ENCODE data around the gene TLK2.
"Not testable (repeated sequence)": the region's sequence is repeated elsewhere in the genome, so short reads cannot be mapped to it uniquely, and the experiment has no call there.

The TLK2 gene

GRCh38 chr17:62580947-62581346, 102.3 kb downstream of the TLK2 start:
- no peak for TF ChIP-seq CTCF (IDR thresholded peaks at IDR 0.05; ENCODE audit: insufficient read depth, missing control alignments)
- DNase-seq (ENCODE audit: insufficient read length, low spot score) (no peak), FAIRE-seq (no peak)

GRCh38 chr17:62581764-62582163, 103.1 kb downstream of the TLK2 start:
- FAIRE-seq (no peak), DNase-seq (ENCODE audit: insufficient read length, low spot score) (no peak)

DNA sequence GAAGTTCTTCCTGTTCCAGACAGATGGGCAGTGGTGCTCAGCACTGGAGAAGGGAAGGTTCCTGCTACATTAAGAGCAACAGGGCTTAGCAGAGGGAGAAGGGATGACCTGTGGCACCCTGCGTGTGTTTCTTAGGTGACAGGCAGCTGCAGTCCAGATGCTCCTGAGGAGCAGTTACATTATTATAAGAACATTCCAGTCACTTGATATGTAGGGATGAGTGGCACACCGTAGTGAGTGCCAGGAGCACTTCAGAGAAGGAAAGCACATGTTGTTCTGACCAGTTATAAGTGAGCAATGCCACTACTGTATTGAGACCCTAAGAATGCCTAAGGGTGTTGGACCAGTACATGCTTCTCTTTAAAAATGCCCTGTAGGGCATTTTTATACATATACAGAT, 108.9 kb downstream of the TLK2 start:
- no peak for FAIRE-seq
- no peak for DNase-seq (ENCODE audit: insufficient read length, low spot score)
- TF ChIP-seq CTCF (IDR thresholded peaks at IDR 0.05; ENCODE audit: insufficient read depth, missing control alignments): no peak

More at GRCh38 chr17:62581764-62582163, 103.1 kb downstream of the TLK2 start:
- TF ChIP-seq CTCF (IDR thresholded peaks at IDR 0.05; ENCODE audit: insufficient read depth, missing control alignments): no peak

DNA sequence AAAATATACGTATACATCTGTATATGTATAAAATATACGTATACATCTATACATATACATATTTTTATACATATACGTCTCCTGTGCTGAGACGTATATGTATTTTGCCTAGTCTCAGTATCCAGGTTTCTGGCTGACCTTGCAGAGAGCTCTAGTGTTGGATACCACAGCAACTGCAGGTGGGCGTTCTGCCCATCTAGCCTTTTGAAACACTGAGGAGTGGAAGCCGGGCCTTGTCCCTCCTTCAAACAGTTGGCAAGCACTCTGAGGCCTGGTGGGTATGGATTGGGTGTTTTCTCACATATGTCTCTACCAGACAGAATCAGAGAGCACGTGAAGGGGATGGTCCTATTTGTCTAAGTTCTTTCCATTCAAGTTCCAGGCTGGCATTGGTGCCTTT, 109.5 kb downstream of the TLK2 start:
- no peak for TF ChIP-seq CTCF (IDR thresholded peaks at IDR 0.05; ENCODE audit: insufficient read depth, missing control alignments)
- no peak for FAIRE-seq
- DNase-seq (ENCODE audit: insufficient read length, low spot score): no peak

DNA sequence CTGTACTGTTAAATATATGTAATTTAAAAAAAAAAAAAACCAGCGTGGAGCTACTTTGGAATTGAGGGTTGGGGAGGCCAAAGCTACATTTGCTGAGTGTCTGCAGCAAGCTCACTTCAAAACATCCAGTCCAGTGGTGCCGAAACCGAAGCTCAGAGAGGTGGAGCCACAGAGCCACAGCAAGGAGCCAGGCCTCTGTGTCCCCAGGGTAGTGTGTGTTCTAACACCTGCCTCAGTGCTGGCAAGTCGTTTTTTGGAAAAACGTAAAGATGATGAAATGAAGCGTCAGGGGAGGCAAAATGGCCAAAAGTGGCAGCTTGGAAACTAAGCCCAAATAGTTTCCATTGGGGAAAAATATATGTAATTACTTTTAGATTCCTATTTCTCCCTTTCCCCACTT, 112.7 kb downstream of the TLK2 start:
- DNase-seq (ENCODE audit: insufficient read length, low spot score) (no peak), FAIRE-seq (no peak)
- no peak for TF ChIP-seq CTCF (IDR thresholded peaks at IDR 0.05; ENCODE audit: insufficient read depth, missing control alignments)

DNA sequence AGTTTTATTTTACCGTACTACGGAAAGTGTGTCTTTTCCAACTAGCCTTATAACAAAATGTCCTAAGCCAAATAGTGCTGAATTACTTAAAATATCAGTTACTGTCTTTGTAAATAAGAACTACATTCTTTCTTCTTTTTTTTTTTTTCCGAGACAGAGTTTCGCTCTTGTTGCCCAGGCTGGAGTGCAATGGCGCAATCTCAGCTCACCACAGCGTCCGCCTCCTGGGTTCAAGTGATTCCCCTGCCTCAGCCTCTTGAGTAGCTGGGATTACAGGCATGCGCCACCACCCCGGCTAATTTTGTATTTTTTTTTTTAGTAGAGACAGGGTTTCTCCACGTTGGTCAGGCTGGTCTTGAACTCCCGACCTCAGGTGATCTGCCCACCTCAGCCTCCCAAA, 113.2 kb downstream of the TLK2 start:
- FAIRE-seq; DNase-seq (ENCODE audit: insufficient read length, low spot score): not testable (repeated sequence)

GRCh38 chr17:62592341-62593099, 113.9 kb downstream of the TLK2 start:
- FAIRE-seq (no peak), DNase-seq (ENCODE audit: insufficient read length, low spot score) (no peak)
- TF ChIP-seq CTCF (IDR thresholded peaks at IDR 0.05; ENCODE audit: insufficient read depth, missing control alignments): peak; percentile 17

All from D721Med (cell line).